PC-3 (cell line): ENCODE measurements around the gene HOXD3. TPM values are rescaled to one million over a fixed set of nuclear protein-coding genes. Genes with fewer than 3 reads are reported as not detected.

Source experiments
- ATAC-seq: fragments of 200-7000 bp; cut with Tn5 transposase; 2 replicates; pipeline ENCODE4 v1.9.1; 2020; ENCODE audit warnings: mild to moderate bottlenecking, moderate library complexity
- BruUV-seq: library from RNA; stranded (reverse); fragments of 400-500 nt; replicated peaks from 2 replicates; lab custom pipeline; 2021; lab: Mats Ljungman, UMichigan
- CTCF ChIA-PET: fragments of 300-600 bp; sonication (Branson Sonifier 250); formaldehyde crosslinking; loops from one replicate; lab custom pipeline; 2022; ENCODE audit warnings: antibody characterized with exemption; lab: Charles Lee
- POLR2A ChIA-PET: fragments of 300-600 bp; sonication (Branson Sonifier 250); formaldehyde crosslinking; loops from one replicate; lab custom pipeline; 2022; ENCODE audit warnings: antibody characterized with exemption; ENCODE audit not compliant: unreplicated experiment; lab: Charles Lee
- DNase-seq: peaks from one replicate; pipeline ENCODE4 v3.0.0-alpha.2; 2015
- H2AFZ ChIP-seq: fragments of 300-600 bp; sonication (generic); 2 replicates; pipeline ENCODE4 v1.6.0; 2016; ENCODE audit warnings: antibody characterized with exemption, low read length
- H3F3A ChIP-seq: fragments of 300-600 bp; sonication (generic); one replicate; pipeline ENCODE4 v1.6.0; 2017; ENCODE audit warnings: antibody characterized with exemption, low read length, control low read depth, mild to moderate bottlenecking; ENCODE audit not compliant: unreplicated experiment
- H3K27ac ChIP-seq: fragments of 300-600 bp; sonication (generic); 2 replicates; pipeline ENCODE4 v1.5.1; 2016; ENCODE audit warnings: mild to moderate bottlenecking, low read length
- H3K27me3 ChIP-seq: fragments of 300-600 bp; sonication (generic); 2 replicates; pipeline ENCODE4 v1.6.1; 2016; ENCODE audit warnings: low read length, mixed read lengths
- H3K36me3 ChIP-seq: fragments of 300-600 bp; sonication (generic); 2 replicates; pipeline ENCODE4 v1.6.1; 2016; ENCODE audit warnings: low read depth, mixed run types, low read length, mixed read lengths
- H3K4me1 ChIP-seq: fragments of 300-600 bp; sonication (generic); 2 replicates; pipeline ENCODE4 v1.5.1; 2016; ENCODE audit warnings: low read length; ENCODE audit not compliant: insufficient read depth
- H3K4me2 ChIP-seq: fragments of 300-600 bp; sonication (generic); 2 replicates; pipeline ENCODE4 v1.6.0; 2016; ENCODE audit warnings: low read length
- H3K4me3 ChIP-seq: fragments of 300-600 bp; sonication (generic); 2 replicates; pipeline ENCODE4 v1.5.1; 2016; ENCODE audit warnings: mild to moderate bottlenecking, low read length, mixed read lengths
- H3K79me2 ChIP-seq: fragments of 300-600 bp; sonication (generic); 2 replicates; pipeline ENCODE4 v1.6.1; 2017; ENCODE audit warnings: low read length, mixed read lengths
- H3K9ac ChIP-seq: fragments of 300-600 bp; sonication (generic); 2 replicates; pipeline ENCODE4 v1.6.0; 2016; ENCODE audit warnings: mild to moderate bottlenecking, low read length
- H3K9me2 ChIP-seq: fragments of 300-600 bp; sonication (generic); replicated peaks from 2 replicates; pipeline ENCODE4 v1.6.1; 2016; ENCODE audit warnings: mixed run types, low read length, mixed read lengths
- H3K9me3 ChIP-seq: fragments of 300-600 bp; sonication (generic); 2 replicates; pipeline ENCODE4 v1.6.1; 2016; ENCODE audit warnings: low read length, mixed read lengths
- H4K20me1 ChIP-seq: fragments of 300-600 bp; sonication (generic); 2 replicates; pipeline ENCODE4 v1.6.1; 2016; ENCODE audit warnings: low read length, mixed read lengths
- CTCF ChIP-seq: fragments of 300-600 bp; sonication (generic); conservative IDR thresholded peaks from 2 replicates; pipeline ENCODE4 v1.5.1; 2017; ENCODE audit warnings: antibody characterized with exemption, low read depth, mild to moderate bottlenecking, low read length
- EZH2 ChIP-seq: fragments of 300-600 bp; sonication (generic); IDR thresholded peaks from one replicate; pipeline ENCODE4 v1.6.1; 2017; ENCODE audit warnings: antibody characterized with exemption, mild to moderate bottlenecking, low read length; ENCODE audit not compliant: unreplicated experiment
- EZH2phosphoT487 ChIP-seq: fragments of 300-600 bp; sonication (generic); IDR thresholded peaks from 2 replicates; pipeline ENCODE4 v1.6.1; 2018; ENCODE audit warnings: mild to moderate bottlenecking, antibody characterized with exemption, low read length, borderline replicate concordance
- intact Hi-C: fragments of 100-400 bp; cut with micrococcal nuclease; formaldehyde crosslinking; loops from 2 replicates; pipeline ENCODE4 v1.9.0; 2023
- total RNA-seq: library from RNA; depleted of rRNA; stranded (reverse); fragments of >200 nt; gene quantifications from 2 replicates; pipeline ENCODE4 v1.2.3, GENCODE V29; 2014

HOXD3 gene
- total RNA-seq, 1 experiment from 2014 or later = 4.4 TPM

- Histone ChIP-seq H3K4me2 (no peak overlapping the region), H2AFZ (no peak overlapping the region), H3K4me3 (no peak overlapping the region), H3K27ac (no peak overlapping the region), H3K36me3 (no peaks in the 10 kb centered on the region), H3F3A (no peaks in the 10 kb centered on the region), H3K9me3 (no peaks in the 10 kb centered on the region), H3K4me1 (no peaks in the 10 kb centered on the region), H3K9ac (no peak overlapping the region), H3K27me3 (no peaks in the 10 kb centered on the region), H3K9me2 (no peaks in the 10 kb centered on the region), H3K79me2 (no peaks in the 10 kb centered on the region), H4K20me1 (no peaks in the 10 kb centered on the region)
- CTCF ChIA-PET = no interaction called here
- ATAC-seq (no peak), DNase-seq (no peak)
- POLR2A ChIA-PET = no interaction called here
- TF ChIP-seq EZH2phosphoT487 (no peak), EZH2 (no peak), CTCF (no peak)
- no TSS peak for BruUV-seq
- intact Hi-C loops = no loop called here
Observed at GRCh38 chr2:176149939-176150583, 7.0 kb upstream of the HOXD3 start.

- Histone ChIP-seq H3K27ac (no peak overlapping the region), H3K9me2 (no peaks in the 10 kb centered on the region), H3K4me3 (no peak overlapping the region), H3K9me3 (no peaks in the 10 kb centered on the region), H3K36me3 (no peaks in the 10 kb centered on the region), H3K79me2 (no peaks in the 10 kb centered on the region), H4K20me1 (no peaks in the 10 kb centered on the region), H3F3A (no peaks in the 10 kb centered on the region), H2AFZ (no peak overlapping the region), H3K4me1 (no peaks in the 10 kb centered on the region), H3K4me2 (no peak overlapping the region), H3K27me3 (no peaks in the 10 kb centered on the region), H3K9ac (no peak overlapping the region)
- ChIA-PET POLR2A (no interaction called here), CTCF (no interaction called here)
- intact Hi-C loops = no loop called here
- no peak for ATAC-seq
- no peak for TF ChIP-seq EZH2phosphoT487
- no peak for TF ChIP-seq CTCF
- no peak for TF ChIP-seq EZH2
- BruUV-seq = TSS peak; percentile 32
- DNase-seq = no peak
Observed at GRCh38 chr2:176150584-176151441, 6.3 kb upstream of the HOXD3 start.
